ENCODE results near the gene CCDC88A.
"Not testable (repeated sequence)": the region's sequence is repeated elsewhere in the genome, so short reads cannot be mapped to it uniquely, and the experiment has no call there.

Gene CCDC88A

GRCh38 chr2:55419679-55420438, at the start of gene CCDC88A:
CCDC88A (minus strand) TSS chr2:55419856; CDS start chr2:55419079, 777 bp downstream.
- peak; percentile 90 to 91 for DNase-seq

GRCh38 chr2:55461679-55462078, 42.0 kb upstream of the CCDC88A start:
- no peak for DNase-seq

GRCh38 chr2:55460562-55460961, 40.9 kb upstream of the CCDC88A start:
- DNase-seq = no peak

GRCh38 chr2:55459714-55460274, 40.1 kb upstream of the CCDC88A start:
- no peak for DNase-seq

GRCh38 chr2:55459279-55459678, 39.6 kb upstream of the CCDC88A start:
- DNase-seq = no peak

GRCh38 chr2:55454121-55454520, 34.5 kb upstream of the CCDC88A start:
- no peak for DNase-seq

GRCh38 chr2:55452879-55453278, 33.2 kb upstream of the CCDC88A start:
- DNase-seq = no peak

GRCh38 chr2:55451699-55452098, 32.0 kb upstream of the CCDC88A start:
- no peak for DNase-seq

- DNase-seq = not testable (repeated sequence)
Observed at GRCh38 chr2:55450014-55450413, 30.4 kb upstream of the CCDC88A start.

- not testable (repeated sequence) for DNase-seq
Observed at GRCh38 chr2:55442045-55442760, 22.5 kb upstream of the CCDC88A start.

GRCh38 chr2:55441280-55441892, 21.7 kb upstream of the CCDC88A start:
- DNase-seq = no peak

GRCh38 chr2:55439101-55439397, 19.4 kb upstream of the CCDC88A start:
- DNase-seq = no peak

- DNase-seq = no peak
Observed at GRCh38 chr2:55438391-55439100, 18.9 kb upstream of the CCDC88A start.

GRCh38 chr2:55437515-55438390, 18.1 kb upstream of the CCDC88A start:
- DNase-seq = no peak

- peak in 1 of 2 donors; percentile 41 for DNase-seq
Observed at GRCh38 chr2:55431982-55432627, 12.4 kb upstream of the CCDC88A start.

GRCh38 chr2:55430211-55430975, 10.7 kb upstream of the CCDC88A start:
- no peak for DNase-seq

GRCh38 chr2:55428258-55428657, 8.6 kb upstream of the CCDC88A start:
- DNase-seq = no peak

- DNase-seq = no peak
Observed at GRCh38 chr2:55425431-55425831, 5.8 kb upstream of the CCDC88A start.

- DNase-seq = no peak
Observed at GRCh38 chr2:55422876-55423665, 3.4 kb upstream of the CCDC88A start.

- no peak for DNase-seq
Observed at GRCh38 chr2:55421326-55421725, 1.7 kb upstream of the CCDC88A start.
